Mucosa of descending colon (tissue), 3 donors: ENCODE data around the gene FZD4. TPM values are rescaled to one million over a fixed set of nuclear protein-coding genes. Genes with fewer than 3 reads are reported as not detected.
"Not testable (repeated sequence)": the region's sequence is repeated elsewhere in the genome, so short reads cannot be mapped to it uniquely, and the experiment has no call there.

Experiments
- ATAC-seq: fragments of 200-7000 bp; cut with Tn5 transposase; one replicate; pipeline ENCODE4 v1.9.1; 2020; ENCODE audit warnings: mild to moderate bottlenecking, moderate library complexity
- DNase-seq, 3 donors: peaks; one replicate each; pipeline ENCODE4 v3.0.0-alpha.2; 2020
- H3K36me3 ChIP-seq: fragments of 200-600 bp; one replicate; pipeline ENCODE4 v1.8.0; 2021; ENCODE audit warnings: low read depth, mild to moderate bottlenecking
- H3K4me1 ChIP-seq: fragments of 200-600 bp; one replicate; pipeline ENCODE4 v1.8.0; 2021; ENCODE audit warnings: low read depth, mild to moderate bottlenecking
- H3K4me3 ChIP-seq: fragments of 200-600 bp; one replicate; pipeline ENCODE4 v1.8.0; 2021; ENCODE audit warnings: mild to moderate bottlenecking
- H3K9me3 ChIP-seq: fragments of 200-600 bp; one replicate; pipeline ENCODE4 v1.8.0; 2021; ENCODE audit warnings: mild to moderate bottlenecking
- CTCF ChIP-seq: fragments of 200-600 bp; IDR thresholded peaks from one replicate; pipeline ENCODE4 v1.8.0; 2022; ENCODE audit warnings: antibody characterized with exemption, mild to moderate bottlenecking
- intact Hi-C, 2 donors: fragments of 100-400 bp; cut with DNase I in 1 of 2; cut with micrococcal nuclease in 1 of 2; formaldehyde crosslinking; loops; one replicate each; pipeline versions ENCODE4 v1.11.0 to v1.11.1; 2022; cut with DNase I, micrococcal nuclease
- total RNA-seq, 3 donors: library from RNA; stranded (reverse); fragmentation: NEBNext Ultra II Directional in 2 of 3; extraction: Animal tissue kit (Norgen Biotek cat#: 25700) in 2 of 3; gene quantifications; one replicate each; pipeline versions ENCODE4 v1.2.1 to v1.2.4, GENCODE V29; 2021 to 2023
- donor health status: DM: no; HTN: no; CAD: no; lungs with moderate emphysema.
- donor health status: DM: no; HTN: no; CAD: no.
- donor health status: DM: no; HTN: yes; CAD: no.

FZD4 gene
- total RNA-seq, 3 donors from 2014 or later, result 4.7 to 33.7 (median 7.9) TPM

DNA sequence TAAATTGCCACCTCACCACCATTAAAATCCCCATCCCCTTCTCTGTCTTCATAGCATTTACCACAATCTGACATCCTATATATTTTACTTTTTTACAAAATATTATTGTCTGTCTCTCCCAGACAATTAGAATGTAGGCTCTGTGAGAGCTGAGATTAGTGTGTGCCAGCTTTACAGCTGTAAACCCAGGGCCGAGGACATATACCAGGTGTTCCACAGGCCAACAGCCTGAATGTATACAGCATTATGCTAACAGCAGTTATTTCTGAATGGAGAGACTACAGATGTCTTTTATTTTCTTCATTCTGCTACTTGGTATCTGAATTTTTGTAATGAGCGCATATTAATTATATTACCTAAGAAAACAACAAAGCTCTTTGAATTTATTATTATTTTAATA, 36.7 kb downstream of the FZD4 start:
- H3K36me3 ChIP-seq, result no peaks in the 10 kb centered on the region
- H3K4me3 ChIP-seq, result no peak overlapping the region
- H3K9me3 ChIP-seq, result no peaks in the 10 kb centered on the region
- no peak for DNase-seq
- H3K4me1 ChIP-seq, result no peaks in the 10 kb centered on the region
- TF ChIP-seq CTCF, result no peak
- ATAC-seq, result no peak
- intact Hi-C loops, result loop anchor here (5.0 kb wide), 1 partner anchor 46 kb away; no protein-coding TSS in a partner anchor

DNA sequence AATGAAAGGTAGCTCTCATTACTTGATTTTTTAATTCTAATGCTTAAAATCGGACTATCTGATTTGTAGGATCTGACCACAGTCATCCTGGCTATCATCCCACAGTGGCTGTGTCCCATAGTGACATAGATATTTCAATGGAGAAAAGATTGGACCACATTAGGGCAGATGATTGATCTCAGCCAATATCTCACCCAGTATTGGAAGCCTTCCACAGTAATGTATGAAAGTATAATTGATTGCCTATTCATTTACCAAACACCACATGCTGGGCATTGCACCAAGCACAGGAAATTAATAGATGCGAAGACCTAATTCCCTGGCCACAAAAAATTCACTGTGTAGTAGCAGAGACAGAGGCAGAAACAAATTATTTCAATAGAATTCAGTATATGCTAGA, 37.6 kb downstream of the FZD4 start:
- intact Hi-C loops, result loop anchor here (5.0 kb wide), 1 partner anchor 45 kb away; no protein-coding TSS in a partner anchor

GRCh38 chr11:86916330-86916729, 38.9 kb downstream of the FZD4 start:
- no peak for DNase-seq
- Histone ChIP-seq H3K36me3 (no peaks in the 10 kb centered on the region), H3K4me1 (no peaks in the 10 kb centered on the region), H3K4me3 (no peak overlapping the region), H3K9me3 (no peaks in the 10 kb centered on the region)
- TF ChIP-seq CTCF, result no peak
- intact Hi-C loops, result loop anchor here (5.0 kb wide), 1 partner anchor 44 kb away; no protein-coding TSS in a partner anchor
- peak; percentile 32 for ATAC-seq

More for the DNA sequence above, 37.6 kb downstream of the FZD4 start:
- no peaks in the 10 kb centered on the region for H3K9me3 ChIP-seq
- H3K4me3 ChIP-seq, result no peak overlapping the region
- no peak for ATAC-seq
- DNase-seq, result no peak
- no peak for TF ChIP-seq CTCF
- H3K4me1 ChIP-seq, result no peaks in the 10 kb centered on the region
- H3K36me3 ChIP-seq, result no peaks in the 10 kb centered on the region

GRCh38 chr11:86915850-86916249, 39.3 kb downstream of the FZD4 start:
- not testable (repeated sequence) for H3K4me1 ChIP-seq, DNase-seq, H3K9me3 ChIP-seq, ATAC-seq, H3K4me3 ChIP-seq, H3K36me3 ChIP-seq
- intact Hi-C loops, result loop anchor here (5.0 kb wide), 1 partner anchor 44 kb away; no protein-coding TSS in a partner anchor

- DNase-seq (no peak), ATAC-seq (no peak)
- Histone ChIP-seq H3K4me3 (no peak overlapping the region), H3K4me1 (no peaks in the 10 kb centered on the region), H3K36me3 (no peaks in the 10 kb centered on the region), H3K9me3 (no peaks in the 10 kb centered on the region)
- intact Hi-C loops, result loop anchor here (5.0 kb wide), 1 partner anchor 43 kb away; no protein-coding TSS in a partner anchor
- no peak for TF ChIP-seq CTCF
Observed at GRCh38 chr11:86914865-86915519, 40.2 kb downstream of the FZD4 start.

DNA sequence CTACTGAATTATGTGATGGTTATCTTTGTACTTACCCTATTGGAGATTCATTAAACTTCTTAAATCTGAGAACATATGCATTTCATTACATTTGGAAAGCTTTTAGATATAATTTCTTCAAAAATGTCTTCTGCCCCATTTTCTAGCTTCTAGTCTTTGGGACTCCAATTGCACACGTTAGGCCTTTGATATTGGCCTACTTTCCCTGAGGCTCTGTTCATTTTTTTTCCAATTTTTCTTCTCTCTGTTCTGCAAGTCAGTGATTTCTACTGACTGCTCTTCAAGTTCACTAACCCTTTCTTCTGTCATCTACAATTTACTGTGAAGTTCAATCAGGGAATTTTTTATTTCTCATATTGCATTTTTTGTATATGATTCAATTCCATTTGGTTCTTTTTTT, 43.0 kb downstream of the FZD4 start:
- no peak for TF ChIP-seq CTCF
- H3K4me1 ChIP-seq, result no peaks in the 10 kb centered on the region
- no peaks in the 10 kb centered on the region for H3K36me3 ChIP-seq
- ATAC-seq (no peak), DNase-seq (no peak)
- no peak overlapping the region for H3K4me3 ChIP-seq
- intact Hi-C loops, result no loop called here
- no peaks in the 10 kb centered on the region for H3K9me3 ChIP-seq
